ENCODE data around the gene CACNA1B. TPM values are rescaled to one million over a fixed set of nuclear protein-coding genes. Genes with fewer than 3 reads are reported as not detected.

The CACNA1B gene
- total RNA-seq, 1 experiment from 2014 or later: 7.8 TPM

GRCh38 chr9:138007566-138007917 lies 130.0 kb downstream of the CACNA1B start:
- Histone ChIP-seq H2BK15ac (ENCODE audit: low read depth, low read length) (no peak overlapping the region), H3T11ph (ENCODE audit: low read length) (no peak overlapping the region), H3K9ac (ENCODE audit: extremely low read depth, insufficient read length, low read length) (no peak overlapping the region), H3K27me3 (ENCODE audit: insufficient read depth, low read length) (no peaks in the 10 kb centered on the region), H3K27ac (ENCODE audit: insufficient read length, low read depth, low read length) (no peak overlapping the region), H4K8ac (replicated peaks; ENCODE audit: insufficient read length, low read depth, low read length) (no peak overlapping the region), H3K4me2 (ENCODE audit: insufficient read depth, insufficient read length, low read length) (no peak overlapping the region), H4K91ac (ENCODE audit: insufficient read length, low read depth, low read length) (no peak overlapping the region), H3K9me3 (ENCODE audit: control insufficient read depth, low read depth, low read length) (no peaks in the 10 kb centered on the region), H3K79me2 (ENCODE audit: insufficient read depth, low read length) (no peaks in the 10 kb centered on the region), H3K23ac (ENCODE audit: insufficient read length, low read depth, low read length) (no peak overlapping the region), H3K14ac (ENCODE audit: insufficient read depth, low read length) (no peak overlapping the region; the same call in 1 of the 2 replicates), H4K20me1 (ENCODE audit: control insufficient read depth, insufficient read depth, insufficient read length) (no peaks in the 10 kb centered on the region), H3K23me2 (ENCODE audit: insufficient read length, low read depth, low read length, poor library complexity, severe bottlenecking) (no peaks in the 10 kb centered on the region), H3K4ac (ENCODE audit: low read depth, low read length) (no peak overlapping the region), H3K4me1 (ENCODE audit: insufficient read depth, low read length) (no peaks in the 10 kb centered on the region), H3K79me1 (ENCODE audit: insufficient read depth, low read depth, low read length, poor library complexity, severe bottlenecking) (no peaks in the 10 kb centered on the region), H2AK5ac (ENCODE audit: insufficient read length, low read length) (no peak overlapping the region), H2AFZ (ENCODE audit: low read length) (no peak overlapping the region), H2BK12ac (ENCODE audit: insufficient read length, low read depth, low read length) (no peak overlapping the region), H2BK20ac (ENCODE audit: low read depth, low read length, poor library complexity, severe bottlenecking) (no peak overlapping the region), H4K5ac (ENCODE audit: insufficient read length, low read depth, low read length) (no peak overlapping the region), H3K18ac (ENCODE audit: insufficient read length, low read depth, low read length) (no peak overlapping the region), H3K56ac (ENCODE audit: insufficient read length, low read depth, low read length) (no peak overlapping the region), H2BK120ac (ENCODE audit: low read depth, low read length, poor library complexity, severe bottlenecking) (no peak overlapping the region), H2BK5ac (ENCODE audit: insufficient read length, low read length) (no peak overlapping the region)
- H3K27ac Mint-ChIP-seq: peak overlapping the region; percentile 18 to 69 (median 29); a peak in 2 of 7 replicates
- H3K27me3 Mint-ChIP-seq (ENCODE audit: low read depth): no peaks in the 10 kb centered on the region; the same call in 1 of the 2 replicates
- H3K9me3 Mint-ChIP-seq: peaks cover 0 to 3% of the 10 kb centered on the region in 2 experiments; a peak in 1 of 5 replicates
- WGBS (ENCODE audit: extremely low coverage, insufficient read length, low lambda C conversion rate): no CpG with 5 or more reads among the region's 9 CpGs
- DNase-seq: no peak
- no peak for TF ChIP-seq CTCF (conservative IDR thresholded peaks at IDR 0.05)
- peaks cover 0 to 7% of the 10 kb centered on the region in 2 experiments; a peak in 2 of 4 replicates for H3K4me1 Mint-ChIP-seq
- no peak overlapping the region for H3K4me3 Mint-ChIP-seq
- peaks cover 0 to 9% (median 4%) of the 10 kb centered on the region in 3 experiments; a peak in 3 of 7 replicates for H3K36me3 Mint-ChIP-seq (ENCODE audit: insufficient read depth in 1 of 3, low read depth in 3 of 3)
